ENCODE measurements around the gene B3GAT1. TPM values are rescaled to one million over a fixed set of nuclear protein-coding genes. Genes with fewer than 3 reads are reported as not detected.

The B3GAT1 gene
- polyA plus RNA-seq, 1 donor = 2.0 TPM

- no peak overlapping the region for H3K27ac ChIP-seq (ENCODE audit: low read length)
- WGBS (ENCODE audit: insufficient coverage, low lambda C conversion rate) = 83% methylated on average over 1 of the region's 9 CpGs
- H3K4me3 ChIP-seq (ENCODE audit: low read length) = no peak overlapping the region
- H3K9me3 ChIP-seq (ENCODE audit: control insufficient read depth, low read depth, low read length) = no peaks in the 10 kb centered on the region
- no peaks in the 10 kb centered on the region for H3K4me1 ChIP-seq (ENCODE audit: control insufficient read depth, insufficient read depth, low read length)
- H3K36me3 ChIP-seq (ENCODE audit: control insufficient read depth, insufficient read depth, low read length) = no peaks in the 10 kb centered on the region
- H3K27me3 ChIP-seq (ENCODE audit: control insufficient read depth, insufficient read depth, low read length) = no peaks in the 10 kb centered on the region
- DNase-seq = no peak
These were observed 48.9 kb downstream of the B3GAT1 start for GRCh38 chr11:134363161-134363560.

- 88% methylated on average over 3 of the region's 32 CpGs for WGBS (ENCODE audit: insufficient coverage, low lambda C conversion rate)
- H3K27ac ChIP-seq (ENCODE audit: low read length) = no peak overlapping the region
- no peaks in the 10 kb centered on the region for H3K27me3 ChIP-seq (ENCODE audit: control insufficient read depth, insufficient read depth, low read length)
- no peaks in the 10 kb centered on the region for H3K4me1 ChIP-seq (ENCODE audit: control insufficient read depth, insufficient read depth, low read length)
- DNase-seq = no peak
- H3K36me3 ChIP-seq (ENCODE audit: control insufficient read depth, insufficient read depth, low read length) = no peaks in the 10 kb centered on the region
- no peaks in the 10 kb centered on the region for H3K9me3 ChIP-seq (ENCODE audit: control insufficient read depth, low read depth, low read length)
- no peak overlapping the region for H3K4me3 ChIP-seq (ENCODE audit: low read length)
These were observed 49.7 kb downstream of the B3GAT1 start for GRCh38 chr11:134362192-134362901.

GRCh38 chr11:134361661-134362060 lies 50.4 kb downstream of the B3GAT1 start:
- WGBS (ENCODE audit: insufficient coverage, low lambda C conversion rate) = 90% methylated on average over 2 of the region's 26 CpGs
- H3K4me3 ChIP-seq (ENCODE audit: low read length) = no peak overlapping the region
- H3K27me3 ChIP-seq (ENCODE audit: control insufficient read depth, insufficient read depth, low read length) = no peaks in the 10 kb centered on the region
- no peak for DNase-seq
- no peaks in the 10 kb centered on the region for H3K9me3 ChIP-seq (ENCODE audit: control insufficient read depth, low read depth, low read length)
- no peaks in the 10 kb centered on the region for H3K36me3 ChIP-seq (ENCODE audit: control insufficient read depth, insufficient read depth, low read length)
- no peaks in the 10 kb centered on the region for H3K4me1 ChIP-seq (ENCODE audit: control insufficient read depth, insufficient read depth, low read length)
- no peak overlapping the region for H3K27ac ChIP-seq (ENCODE audit: low read length)

- Histone ChIP-seq H3K9me3 (ENCODE audit: control insufficient read depth, low read depth, low read length) (no peaks in the 10 kb centered on the region), H3K4me3 (ENCODE audit: low read length) (no peak overlapping the region), H3K4me1 (ENCODE audit: control insufficient read depth, insufficient read depth, low read length) (no peaks in the 10 kb centered on the region), H3K27ac (ENCODE audit: low read length) (no peak overlapping the region), H3K27me3 (ENCODE audit: control insufficient read depth, insufficient read depth, low read length) (no peaks in the 10 kb centered on the region), H3K36me3 (ENCODE audit: control insufficient read depth, insufficient read depth, low read length) (no peaks in the 10 kb centered on the region)
- DNase-seq = peak; percentile 68 to 76
- 72% methylated on average over 4 of the region's 30 CpGs for WGBS (ENCODE audit: insufficient coverage, low lambda C conversion rate)
These were observed 51.8 kb downstream of the B3GAT1 start for GRCh38 chr11:134360050-134360835.

- WGBS (ENCODE audit: insufficient coverage, low lambda C conversion rate) = 93% methylated on average over 3 of the region's 10 CpGs
- Histone ChIP-seq H3K4me1 (ENCODE audit: control insufficient read depth, insufficient read depth, low read length) (no peaks in the 10 kb centered on the region), H3K27me3 (ENCODE audit: control insufficient read depth, insufficient read depth, low read length) (no peaks in the 10 kb centered on the region), H3K27ac (ENCODE audit: low read length) (no peak overlapping the region), H3K36me3 (ENCODE audit: control insufficient read depth, insufficient read depth, low read length) (no peaks in the 10 kb centered on the region), H3K4me3 (ENCODE audit: low read length) (no peak overlapping the region), H3K9me3 (ENCODE audit: control insufficient read depth, low read depth, low read length) (no peaks in the 10 kb centered on the region)
- DNase-seq = no peak
These were observed 52.4 kb downstream of the B3GAT1 start for GRCh38 chr11:134359646-134360045.

GRCh38 chr11:134358856-134359490 lies 53.1 kb downstream of the B3GAT1 start:
- Histone ChIP-seq H3K27me3 (ENCODE audit: control insufficient read depth, insufficient read depth, low read length) (no peaks in the 10 kb centered on the region), H3K4me1 (ENCODE audit: control insufficient read depth, insufficient read depth, low read length) (no peaks in the 10 kb centered on the region), H3K27ac (ENCODE audit: low read length) (no peak overlapping the region), H3K9me3 (ENCODE audit: control insufficient read depth, low read depth, low read length) (no peaks in the 10 kb centered on the region), H3K36me3 (ENCODE audit: control insufficient read depth, insufficient read depth, low read length) (no peaks in the 10 kb centered on the region), H3K4me3 (ENCODE audit: low read length) (no peak overlapping the region)
- WGBS (ENCODE audit: insufficient coverage, low lambda C conversion rate) = no CpG with 5 or more reads among the region's 18 CpGs
- no peak for DNase-seq

GRCh38 chr11:134358165-134358855 lies 53.7 kb downstream of the B3GAT1 start:
- Histone ChIP-seq H3K27ac (ENCODE audit: low read length) (no peak overlapping the region), H3K4me1 (ENCODE audit: control insufficient read depth, insufficient read depth, low read length) (no peaks in the 10 kb centered on the region), H3K9me3 (ENCODE audit: control insufficient read depth, low read depth, low read length) (no peaks in the 10 kb centered on the region), H3K36me3 (ENCODE audit: control insufficient read depth, insufficient read depth, low read length) (no peaks in the 10 kb centered on the region), H3K4me3 (ENCODE audit: low read length) (no peak overlapping the region), H3K27me3 (ENCODE audit: control insufficient read depth, insufficient read depth, low read length) (no peaks in the 10 kb centered on the region)
- no CpG with 5 or more reads among the region's 27 CpGs for WGBS (ENCODE audit: insufficient coverage, low lambda C conversion rate)
- DNase-seq = no peak

GRCh38 chr11:134357545-134357839 lies 54.5 kb downstream of the B3GAT1 start:
- DNase-seq = no peak
- Histone ChIP-seq H3K4me1 (ENCODE audit: control insufficient read depth, insufficient read depth, low read length) (no peaks in the 10 kb centered on the region), H3K27me3 (ENCODE audit: control insufficient read depth, insufficient read depth, low read length) (no peaks in the 10 kb centered on the region), H3K4me3 (ENCODE audit: low read length) (no peak overlapping the region), H3K27ac (ENCODE audit: low read length) (no peak overlapping the region), H3K36me3 (ENCODE audit: control insufficient read depth, insufficient read depth, low read length) (no peaks in the 10 kb centered on the region), H3K9me3 (ENCODE audit: control insufficient read depth, low read depth, low read length) (no peaks in the 10 kb centered on the region)
- WGBS (ENCODE audit: insufficient coverage, low lambda C conversion rate) = no CpG with 5 or more reads among the region's 8 CpGs

- H3K36me3 ChIP-seq (ENCODE audit: control insufficient read depth, insufficient read depth, low read length) = no peaks in the 10 kb centered on the region
- DNase-seq = no peak
- H3K27ac ChIP-seq (ENCODE audit: low read length) = no peak overlapping the region
- no peaks in the 10 kb centered on the region for H3K4me1 ChIP-seq (ENCODE audit: control insufficient read depth, insufficient read depth, low read length)
- no CpG with 5 or more reads among the region's 21 CpGs for WGBS (ENCODE audit: insufficient coverage, low lambda C conversion rate)
- H3K9me3 ChIP-seq (ENCODE audit: control insufficient read depth, low read depth, low read length) = no peaks in the 10 kb centered on the region
- no peak overlapping the region for H3K4me3 ChIP-seq (ENCODE audit: low read length)
- H3K27me3 ChIP-seq (ENCODE audit: control insufficient read depth, insufficient read depth, low read length) = no peaks in the 10 kb centered on the region
These were observed 55.1 kb downstream of the B3GAT1 start for GRCh38 chr11:134356656-134357544.
